D721Med (cell line): ENCODE measurements around the gene LTBP2.

ENCODE experiments used
- DNase-seq: peaks from one replicate; pipeline ENCODE4 v3.0.0; 2011; ENCODE audit warnings: low spot score; ENCODE audit not compliant: insufficient read length
- FAIRE-seq: peaks from 2 replicates; lab custom pipeline; 2011; peaks lifted over from hg19 to GRCh38; lab: Jason Lieb, UNC
- CTCF ChIP-seq: IDR thresholded peaks from 2 replicates; pipeline ENCODE4 v1.5.1; 2012; ENCODE audit warnings: mild to moderate bottlenecking, control low read depth; ENCODE audit not compliant: insufficient read depth; ENCODE audit errors: missing control alignments

The LTBP2 gene

GRCh38 chr14:74516451-74517160, 95.4 kb downstream of the LTBP2 start:
- DNase-seq (no peak), FAIRE-seq (no peak)
- TF ChIP-seq CTCF, result no peak

GRCh38 chr14:74515891-74516412, 96.1 kb downstream of the LTBP2 start:
- FAIRE-seq, result no peak
- no peak for TF ChIP-seq CTCF
- no peak for DNase-seq

- no peak for FAIRE-seq
- no peak for TF ChIP-seq CTCF
- DNase-seq, result no peak
Observed at GRCh38 chr14:74514471-74514941, 97.5 kb downstream of the LTBP2 start.

DNA sequence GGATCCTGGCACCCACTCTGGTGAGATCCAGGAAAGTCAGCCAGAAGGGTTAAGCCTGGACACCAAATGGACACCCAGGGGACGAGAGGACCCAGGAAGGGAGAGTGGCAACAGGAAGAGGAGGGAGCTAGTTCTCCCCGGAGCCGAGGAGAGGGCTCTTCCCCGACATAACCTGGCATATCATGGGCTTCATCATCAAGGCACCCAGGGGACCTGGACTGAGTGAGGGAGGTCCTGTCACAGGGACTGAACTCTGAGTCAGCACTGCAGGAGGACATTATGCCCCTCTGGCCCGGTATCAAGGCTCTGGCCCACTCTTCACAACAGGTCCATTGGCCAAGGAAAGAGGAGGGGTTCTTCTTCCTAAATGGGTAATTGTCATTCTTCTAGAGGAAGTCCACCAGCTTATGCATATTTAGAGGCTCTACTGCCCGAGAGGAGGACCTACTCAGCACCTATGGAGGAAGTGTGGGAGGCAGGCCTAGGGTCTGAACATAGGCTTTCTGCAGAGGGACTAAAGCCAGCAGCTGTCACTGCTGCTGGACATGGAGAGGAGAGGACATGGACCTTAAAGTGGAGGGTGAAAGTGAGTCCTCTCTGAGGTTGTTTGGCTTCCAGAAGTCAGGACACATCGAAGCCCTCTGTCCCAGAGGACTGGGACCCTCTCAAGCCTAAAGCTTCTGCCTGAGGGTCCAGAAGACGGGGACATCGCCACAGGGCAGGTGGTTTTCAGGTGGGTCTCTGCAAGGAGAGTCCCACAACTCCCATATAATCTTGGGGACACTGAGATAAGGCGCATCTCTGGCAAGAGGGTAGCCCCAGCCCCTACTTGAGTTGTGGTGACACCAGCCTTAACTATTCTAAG, 99.8 kb downstream of the LTBP2 start:
- DNase-seq (no peak), FAIRE-seq (no peak)
- TF ChIP-seq CTCF, result no peak

DNA sequence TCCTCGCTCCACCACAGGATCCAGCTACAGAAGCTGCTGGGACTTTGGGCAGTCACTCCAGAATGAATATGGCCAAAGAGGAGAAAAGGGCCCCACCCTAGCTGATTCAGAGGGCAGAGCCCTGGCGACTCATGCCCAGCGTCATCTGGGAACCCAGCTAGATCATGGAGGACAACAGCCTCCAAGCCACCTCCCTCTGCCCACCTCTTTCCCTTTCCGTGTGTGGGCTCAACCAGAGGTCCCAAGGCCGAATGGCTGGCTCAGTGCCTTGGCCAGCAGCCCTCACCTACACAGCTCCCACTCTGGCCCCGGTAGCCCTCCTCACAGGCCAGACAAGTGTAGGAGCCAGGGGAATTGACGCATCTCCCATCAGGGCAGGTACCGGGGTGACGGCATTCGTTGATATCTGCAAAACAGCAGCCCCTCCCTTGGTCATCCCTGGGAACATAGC, 101.1 kb downstream of the LTBP2 start:
- no peak for TF ChIP-seq CTCF
- FAIRE-seq, result no peak
- no peak for DNase-seq

GRCh38 chr14:74510223-74510931, 101.7 kb downstream of the LTBP2 start:
- DNase-seq (no peak), FAIRE-seq (no peak)
- TF ChIP-seq CTCF, result no peak
